LNCAP (cell line): ENCODE data around the gene CDK5RAP2.

Experiments used
- TF ChIP-seq, protein P1 (sequence below): fragments of 450-650 bp; IDR thresholded peaks from 2 replicates; pipeline ENCODE4 v1.5.1; 2017; ENCODE audit warnings: mild to moderate bottlenecking

CDK5RAP2 gene

DNA sequence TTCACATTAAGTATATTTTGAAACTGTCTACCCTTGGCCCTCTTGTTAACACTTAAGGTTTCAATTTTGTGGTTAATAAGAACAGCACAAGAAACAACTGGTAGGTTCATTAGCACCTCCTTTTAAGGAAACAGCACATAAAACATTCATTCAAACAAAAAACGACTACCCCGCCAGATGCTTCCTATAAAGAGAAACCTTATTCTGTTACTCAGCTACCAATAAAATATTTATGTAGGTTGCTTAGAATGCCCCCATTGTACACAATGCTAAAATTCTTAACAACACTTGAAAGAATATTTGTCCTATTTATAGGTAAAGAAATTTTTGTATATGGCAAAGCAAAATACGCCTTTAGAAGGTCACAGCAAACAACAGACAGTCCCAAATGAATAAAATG is 23.2 kb downstream of the CDK5RAP2 start:
- TF ChIP-seq, protein P1, sequence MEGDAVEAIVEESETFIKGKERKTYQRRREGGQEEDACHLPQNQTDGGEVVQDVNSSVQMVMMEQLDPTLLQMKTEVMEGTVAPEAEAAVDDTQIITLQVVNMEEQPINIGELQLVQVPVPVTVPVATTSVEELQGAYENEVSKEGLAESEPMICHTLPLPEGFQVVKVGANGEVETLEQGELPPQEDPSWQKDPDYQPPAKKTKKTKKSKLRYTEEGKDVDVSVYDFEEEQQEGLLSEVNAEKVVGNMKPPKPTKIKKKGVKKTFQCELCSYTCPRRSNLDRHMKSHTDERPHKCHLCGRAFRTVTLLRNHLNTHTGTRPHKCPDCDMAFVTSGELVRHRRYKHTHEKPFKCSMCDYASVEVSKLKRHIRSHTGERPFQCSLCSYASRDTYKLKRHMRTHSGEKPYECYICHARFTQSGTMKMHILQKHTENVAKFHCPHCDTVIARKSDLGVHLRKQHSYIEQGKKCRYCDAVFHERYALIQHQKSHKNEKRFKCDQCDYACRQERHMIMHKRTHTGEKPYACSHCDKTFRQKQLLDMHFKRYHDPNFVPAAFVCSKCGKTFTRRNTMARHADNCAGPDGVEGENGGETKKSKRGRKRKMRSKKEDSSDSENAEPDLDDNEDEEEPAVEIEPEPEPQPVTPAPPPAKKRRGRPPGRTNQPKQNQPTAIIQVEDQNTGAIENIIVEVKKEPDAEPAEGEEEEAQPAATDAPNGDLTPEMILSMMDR, result no peak

DNA sequence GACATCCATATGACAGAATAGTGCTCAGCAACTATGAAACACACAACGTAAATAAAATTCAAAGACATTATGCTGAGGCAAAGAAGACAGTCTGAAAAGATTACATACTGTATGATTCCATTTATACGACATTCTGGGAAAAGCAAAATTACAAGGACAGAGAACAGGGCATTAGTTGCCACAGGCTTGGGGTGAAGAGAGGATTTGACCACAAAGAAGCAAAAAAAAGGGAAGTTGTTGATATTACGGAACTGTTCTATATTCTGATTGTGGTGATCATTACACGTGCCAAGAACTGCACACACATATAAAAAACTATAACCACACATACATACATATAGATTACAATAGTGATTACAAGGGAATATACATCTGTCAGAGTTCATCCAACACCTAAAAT is 24.1 kb downstream of the CDK5RAP2 start:
- TF ChIP-seq, protein P1, result no peak

DNA sequence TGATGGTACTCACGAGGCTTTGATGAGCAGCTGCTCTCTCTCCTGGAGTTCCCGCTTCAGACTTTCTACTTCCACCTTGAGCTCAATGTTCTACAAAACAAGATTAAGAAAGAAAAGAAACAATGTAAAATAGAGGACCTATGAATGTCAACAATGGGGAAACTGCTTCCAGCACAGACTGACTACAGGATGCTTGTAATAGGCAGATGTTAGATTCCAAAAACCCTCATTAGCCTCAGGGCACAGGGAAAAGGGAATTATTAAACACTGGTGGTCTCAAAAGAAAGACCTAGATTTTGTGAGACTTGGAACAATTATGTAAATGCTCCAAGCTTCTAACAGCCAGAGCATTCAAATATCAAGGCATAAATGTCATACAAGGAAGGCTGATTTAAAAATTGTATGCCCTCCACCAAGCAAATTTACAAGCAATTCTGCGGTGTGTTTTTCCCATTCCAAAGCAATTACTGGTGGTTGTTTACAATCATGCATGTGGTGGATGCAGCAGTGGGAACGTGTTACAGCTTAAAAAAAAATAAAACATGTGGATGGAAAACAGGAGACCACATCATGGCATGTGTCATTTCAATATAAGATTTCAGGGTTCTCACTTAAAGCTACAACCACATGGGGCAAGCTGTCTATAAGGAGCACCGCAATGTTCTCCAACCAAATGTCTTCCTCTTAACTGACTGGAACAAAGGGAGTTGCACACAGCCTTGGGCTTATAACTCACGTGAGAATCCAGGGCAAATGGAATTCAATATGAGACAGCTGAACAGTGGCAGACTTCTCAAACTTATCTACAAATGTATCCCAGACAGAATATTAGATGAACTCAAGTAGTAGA is 34.0 kb downstream of the CDK5RAP2 start:
- TF ChIP-seq, protein P1, result no peak

DNA sequence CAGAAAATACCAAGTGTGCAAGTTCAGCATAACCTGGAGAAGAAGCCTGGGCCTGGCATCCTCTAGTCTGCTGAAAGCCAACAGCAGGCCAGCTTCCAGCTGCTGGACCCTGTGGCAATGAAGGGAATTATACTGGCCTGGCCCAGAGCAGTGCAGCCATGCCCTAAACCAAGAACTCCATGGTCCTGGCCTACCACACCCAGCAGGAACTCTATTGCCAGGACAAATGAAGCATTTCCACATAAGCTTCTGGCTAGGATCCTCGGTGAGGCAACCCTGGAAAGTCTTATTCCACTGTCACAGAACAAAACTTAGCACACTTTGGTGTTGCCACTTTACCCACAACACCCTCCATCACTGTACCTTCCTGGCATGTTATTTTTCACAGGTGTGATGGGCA is 35.5 kb downstream of the CDK5RAP2 start:
- TF ChIP-seq, protein P1, result no peak

DNA sequence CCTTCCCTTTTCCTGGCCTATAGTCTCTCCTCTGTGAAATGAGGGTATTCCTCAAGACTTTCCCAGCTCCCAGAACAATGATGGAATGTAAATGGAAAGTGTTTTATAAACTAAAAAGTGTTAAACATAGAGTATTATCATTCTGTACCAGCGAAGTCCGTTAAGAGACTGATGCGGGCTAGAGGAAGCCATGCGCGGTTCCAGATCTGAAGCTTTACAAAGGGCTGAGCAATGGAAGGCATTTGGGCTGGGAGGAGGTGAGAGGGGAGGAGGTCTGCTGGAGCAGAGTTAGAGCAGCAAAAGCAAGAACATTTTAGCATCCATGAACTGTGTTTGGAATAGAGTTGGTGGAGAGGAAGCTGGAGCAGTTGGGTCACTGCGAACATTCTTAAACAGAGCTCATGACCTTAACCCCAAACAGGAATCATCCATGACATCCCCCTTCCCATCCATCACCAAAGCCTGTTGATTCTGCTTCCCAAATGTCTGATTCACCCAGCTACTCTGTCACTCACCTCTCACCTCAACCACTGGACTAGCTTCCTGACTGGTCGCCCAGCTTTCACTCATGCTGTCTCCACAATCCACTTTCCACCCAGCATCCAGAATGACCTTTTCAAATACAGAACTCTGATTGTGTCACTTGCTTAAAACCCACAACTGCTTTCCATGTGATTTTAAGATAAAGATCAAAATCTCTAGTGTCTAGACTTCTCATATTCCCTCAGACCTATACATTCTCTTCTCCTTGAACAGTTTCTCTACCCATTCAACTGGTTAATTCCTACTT is 37.1 kb downstream of the CDK5RAP2 start:
- TF ChIP-seq, protein P1, result no peak

DNA sequence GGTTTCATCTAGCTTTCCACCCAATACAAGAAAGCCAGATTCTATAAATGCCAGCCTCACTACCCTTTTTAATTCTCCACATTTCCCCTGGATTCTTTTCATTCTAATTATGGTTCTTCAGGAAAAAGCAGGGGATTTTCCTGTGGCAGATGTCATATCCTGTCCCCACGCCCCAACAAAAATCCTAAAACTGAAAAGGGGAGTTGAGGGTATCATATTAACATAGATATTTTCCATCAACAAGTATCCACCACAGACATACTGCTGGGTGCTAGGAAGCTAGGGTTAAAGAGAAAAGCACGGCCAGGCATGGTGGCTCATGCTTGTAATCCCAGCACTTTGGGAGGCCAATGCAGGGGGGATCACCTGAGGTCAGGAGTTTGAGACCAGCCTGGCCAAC is 38.0 kb downstream of the CDK5RAP2 start:
- TF ChIP-seq, protein P1, result no peak

DNA sequence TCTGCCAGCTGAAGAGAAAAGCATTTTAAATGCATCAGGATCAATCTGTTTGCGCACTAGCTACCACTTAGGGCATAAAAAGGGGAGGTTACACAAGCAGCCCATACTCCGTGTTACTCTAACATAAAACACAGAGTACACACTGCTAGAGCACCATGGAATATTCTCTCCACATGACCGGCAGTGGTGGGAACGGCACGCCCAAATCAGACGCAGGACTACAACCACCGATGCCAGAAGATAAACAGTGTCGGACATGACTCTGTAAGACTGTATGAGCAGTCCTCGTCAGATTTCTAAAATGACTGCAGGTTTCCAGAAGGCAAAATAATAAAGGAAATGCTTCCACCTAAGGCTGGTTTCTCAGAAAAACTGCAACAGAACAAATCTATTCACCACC is 40.0 kb downstream of the CDK5RAP2 start:
- TF ChIP-seq, protein P1, result no peak
